Measurements from ENCODE around the gene MACROD2.

The MACROD2 gene

GRCh38 chr20:14801591-14802325, 806.4 kb downstream of the MACROD2 start:
- Histone ChIP-seq H3K4me1 (ENCODE audit: insufficient read depth, low read length) (peaks cover 2% of the 10 kb centered on the region), H3K36me3 (ENCODE audit: insufficient read depth, low read length) (no peaks in the 10 kb centered on the region), H3K9me3 (ENCODE audit: low read length) (no peaks in the 10 kb centered on the region), H2AFZ (ENCODE audit: low read depth, low read length) (no peak overlapping the region), H3K27me3 (ENCODE audit: insufficient read depth, low read length) (no peaks in the 10 kb centered on the region), H3K4me3 (ENCODE audit: low read length) (no peak overlapping the region)

DNA sequence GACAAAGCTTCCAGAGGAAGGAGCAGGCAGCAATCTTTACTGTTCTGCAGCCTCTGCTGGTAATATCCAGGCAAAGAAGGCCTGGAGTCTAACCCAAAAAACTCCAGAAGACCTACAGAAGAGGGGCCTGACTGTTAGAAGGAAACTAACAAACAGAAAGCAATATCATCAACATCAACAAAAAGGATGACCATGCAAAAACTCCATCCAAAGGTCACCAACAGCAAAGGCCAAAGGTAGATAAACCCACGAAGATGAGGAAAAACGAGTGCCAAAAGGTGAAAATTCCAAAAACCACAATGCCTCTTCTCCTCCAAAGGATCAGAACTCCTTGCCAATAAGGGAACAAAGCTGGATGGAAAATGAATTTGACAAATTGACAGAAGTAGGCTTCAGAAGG, 811.9 kb downstream of the MACROD2 start:
- H3K36me3 ChIP-seq (ENCODE audit: insufficient read depth, low read length) = no peaks in the 10 kb centered on the region
- H3K4me1 ChIP-seq (ENCODE audit: insufficient read depth, low read length) = no peaks in the 10 kb centered on the region
- H3K9me3 ChIP-seq (ENCODE audit: low read length) = peaks cover 2% of the 10 kb centered on the region
- H3K4me3 ChIP-seq (ENCODE audit: low read length) = no peak overlapping the region
- no peak overlapping the region for H2AFZ ChIP-seq (ENCODE audit: low read depth, low read length)
- no peaks in the 10 kb centered on the region for H3K27me3 ChIP-seq (ENCODE audit: insufficient read depth, low read length)

- no peak overlapping the region for H3K4me3 ChIP-seq (ENCODE audit: low read length)
Observed at GRCh38 chr20:14815340-14815739, 820.0 kb downstream of the MACROD2 start.

DNA sequence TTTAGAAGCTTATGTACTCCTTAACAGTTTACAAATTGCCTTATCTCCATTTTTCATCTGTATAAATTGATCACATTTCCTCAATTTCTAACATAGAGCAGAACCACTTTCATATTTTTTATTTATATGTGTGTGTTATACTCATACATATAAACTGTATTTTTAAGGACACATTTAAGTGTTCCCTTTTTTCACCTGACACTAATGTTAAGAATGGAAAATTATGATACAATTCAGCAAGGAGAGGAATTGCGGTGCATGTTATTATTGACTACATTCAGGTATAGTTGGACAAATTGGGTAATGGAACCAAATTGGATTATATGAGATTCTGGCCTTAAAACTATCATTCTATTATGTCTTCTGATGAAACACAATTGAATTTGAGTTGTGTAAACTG, 821.2 kb downstream of the MACROD2 start:
- H3K27me3 ChIP-seq (ENCODE audit: insufficient read depth, low read length) = no peaks in the 10 kb centered on the region
- H3K4me1 ChIP-seq (ENCODE audit: insufficient read depth, low read length) = no peaks in the 10 kb centered on the region
- H3K4me3 ChIP-seq (ENCODE audit: low read length) = no peak overlapping the region

More at GRCh38 chr20:14815340-14815739, 820.0 kb downstream of the MACROD2 start:
- H3K27me3 ChIP-seq (ENCODE audit: insufficient read depth, low read length) = no peaks in the 10 kb centered on the region
- H3K36me3 ChIP-seq (ENCODE audit: insufficient read depth, low read length) = no peaks in the 10 kb centered on the region
- H3K4me1 ChIP-seq (ENCODE audit: insufficient read depth, low read length) = no peaks in the 10 kb centered on the region
- no peak overlapping the region for H2AFZ ChIP-seq (ENCODE audit: low read depth, low read length)
- peaks cover 2% of the 10 kb centered on the region for H3K9me3 ChIP-seq (ENCODE audit: low read length)

GRCh38 chr20:14817101-14817500, 821.8 kb downstream of the MACROD2 start:
- H3K9me3 ChIP-seq (ENCODE audit: low read length) = peaks cover 2% of the 10 kb centered on the region

More for the DNA sequence above, 821.2 kb downstream of the MACROD2 start:
- Histone ChIP-seq H3K36me3 (ENCODE audit: insufficient read depth, low read length) (no peaks in the 10 kb centered on the region), H2AFZ (ENCODE audit: low read depth, low read length) (no peak overlapping the region), H3K9me3 (ENCODE audit: low read length) (peaks cover 2% of the 10 kb centered on the region)

DNA sequence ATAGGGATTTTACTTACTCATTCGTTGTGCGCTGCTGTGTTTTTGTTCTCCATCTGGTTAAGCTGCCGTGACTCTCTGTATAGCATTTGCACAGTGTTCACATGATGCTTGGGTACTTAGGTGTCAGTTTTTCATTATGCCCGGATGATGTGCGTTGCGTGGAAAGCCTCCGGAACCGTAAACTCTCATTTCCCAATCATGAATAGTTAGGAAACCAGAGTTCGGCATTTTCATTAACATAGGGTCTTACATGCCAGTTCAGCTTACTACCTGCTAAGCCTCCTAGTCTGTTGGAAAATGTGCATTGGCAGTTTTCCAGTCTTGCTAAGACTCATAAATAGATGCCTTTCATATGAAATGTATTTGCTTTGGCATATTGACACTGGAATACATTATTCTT, 825.5 kb downstream of the MACROD2 start:
- no peaks in the 10 kb centered on the region for H3K36me3 ChIP-seq (ENCODE audit: insufficient read depth, low read length)
- peaks cover 15% of the 10 kb centered on the region for H3K4me1 ChIP-seq (ENCODE audit: insufficient read depth, low read length)
- no peak overlapping the region for H2AFZ ChIP-seq (ENCODE audit: low read depth, low read length)
- H3K9me3 ChIP-seq (ENCODE audit: low read length) = no peaks in the 10 kb centered on the region
- no peak overlapping the region for H3K4me3 ChIP-seq (ENCODE audit: low read length)
- H3K27me3 ChIP-seq (ENCODE audit: insufficient read depth, low read length) = no peaks in the 10 kb centered on the region

More at GRCh38 chr20:14817101-14817500, 821.8 kb downstream of the MACROD2 start:
- H3K36me3 ChIP-seq (ENCODE audit: insufficient read depth, low read length) = no peaks in the 10 kb centered on the region
- no peak overlapping the region for H2AFZ ChIP-seq (ENCODE audit: low read depth, low read length)
- H3K4me1 ChIP-seq (ENCODE audit: insufficient read depth, low read length) = no peaks in the 10 kb centered on the region
- H3K27me3 ChIP-seq (ENCODE audit: insufficient read depth, low read length) = no peaks in the 10 kb centered on the region
- H3K4me3 ChIP-seq (ENCODE audit: low read length) = no peak overlapping the region

DNA sequence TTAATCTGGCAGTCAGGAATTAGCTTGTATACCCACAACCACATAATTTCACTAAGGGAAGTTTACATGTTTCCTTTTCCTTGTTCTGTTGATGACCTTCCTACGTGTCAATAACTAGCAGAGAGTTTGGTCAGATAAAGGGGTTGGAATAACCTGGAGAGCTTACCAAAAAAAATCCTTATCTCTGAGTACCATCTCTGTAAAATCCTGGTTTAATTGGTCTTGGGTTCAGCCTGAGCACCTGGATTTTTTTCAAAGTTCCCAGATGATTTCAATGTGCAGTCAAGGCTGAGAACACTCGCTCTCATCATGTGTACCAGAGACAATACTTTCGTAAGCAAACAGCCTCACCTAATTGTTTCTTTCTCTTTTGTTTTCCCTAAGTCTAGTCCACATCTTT, 825.9 kb downstream of the MACROD2 start:
- Histone ChIP-seq H3K4me1 (ENCODE audit: insufficient read depth, low read length) (peaks cover 15% of the 10 kb centered on the region), H2AFZ (ENCODE audit: low read depth, low read length) (no peak overlapping the region), H3K4me3 (ENCODE audit: low read length) (no peak overlapping the region), H3K9me3 (ENCODE audit: low read length) (no peaks in the 10 kb centered on the region), H3K27me3 (ENCODE audit: insufficient read depth, low read length) (no peaks in the 10 kb centered on the region), H3K36me3 (ENCODE audit: insufficient read depth, low read length) (no peaks in the 10 kb centered on the region)

DNA sequence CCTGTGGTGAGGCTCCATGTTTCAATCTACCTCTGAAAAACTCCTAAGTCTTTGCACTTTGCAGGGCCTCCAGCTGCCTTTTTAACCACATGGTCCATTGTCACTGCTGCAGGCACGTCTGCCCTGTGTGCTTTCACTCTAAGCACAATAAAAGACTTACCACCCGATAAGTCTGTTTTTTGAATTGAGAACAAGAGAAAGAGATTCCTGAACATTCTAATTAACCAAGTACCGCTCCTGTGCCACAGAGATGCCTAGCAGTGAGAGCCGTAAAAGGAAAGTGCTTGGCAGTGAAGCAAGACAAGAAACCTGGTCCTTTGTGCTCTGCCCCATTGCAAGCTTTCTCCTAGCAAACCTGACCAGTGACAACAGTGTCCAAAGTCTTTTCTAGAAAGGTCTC, 829.7 kb downstream of the MACROD2 start:
- no peaks in the 10 kb centered on the region for H3K27me3 ChIP-seq (ENCODE audit: insufficient read depth, low read length)
- peak overlapping the region; percentile 20 for H2AFZ ChIP-seq (ENCODE audit: low read depth, low read length)
- H3K4me3 ChIP-seq (ENCODE audit: low read length) = no peak overlapping the region
- H3K4me1 ChIP-seq (ENCODE audit: insufficient read depth, low read length) = peaks cover 26% of the 10 kb centered on the region
- H3K9me3 ChIP-seq (ENCODE audit: low read length) = no peaks in the 10 kb centered on the region
- H3K36me3 ChIP-seq (ENCODE audit: insufficient read depth, low read length) = no peaks in the 10 kb centered on the region

- Histone ChIP-seq H3K4me3 (ENCODE audit: low read length) (no peak overlapping the region), H3K36me3 (ENCODE audit: insufficient read depth, low read length) (no peaks in the 10 kb centered on the region), H3K27me3 (ENCODE audit: insufficient read depth, low read length) (no peaks in the 10 kb centered on the region), H2AFZ (ENCODE audit: low read depth, low read length) (no peak overlapping the region), H3K9me3 (ENCODE audit: low read length) (no peaks in the 10 kb centered on the region), H3K4me1 (ENCODE audit: insufficient read depth, low read length) (peaks cover 26% of the 10 kb centered on the region)
Observed at GRCh38 chr20:14826543-14827313, 831.4 kb downstream of the MACROD2 start.

- Histone ChIP-seq H3K4me3 (ENCODE audit: low read length) (no peak overlapping the region), H2AFZ (ENCODE audit: low read depth, low read length) (no peak overlapping the region), H3K36me3 (ENCODE audit: insufficient read depth, low read length) (no peaks in the 10 kb centered on the region), H3K9me3 (ENCODE audit: low read length) (no peaks in the 10 kb centered on the region), H3K4me1 (ENCODE audit: insufficient read depth, low read length) (peaks cover 26% of the 10 kb centered on the region), H3K27me3 (ENCODE audit: insufficient read depth, low read length) (no peaks in the 10 kb centered on the region)
Observed at GRCh38 chr20:14828459-14828858, 833.1 kb downstream of the MACROD2 start.

DNA sequence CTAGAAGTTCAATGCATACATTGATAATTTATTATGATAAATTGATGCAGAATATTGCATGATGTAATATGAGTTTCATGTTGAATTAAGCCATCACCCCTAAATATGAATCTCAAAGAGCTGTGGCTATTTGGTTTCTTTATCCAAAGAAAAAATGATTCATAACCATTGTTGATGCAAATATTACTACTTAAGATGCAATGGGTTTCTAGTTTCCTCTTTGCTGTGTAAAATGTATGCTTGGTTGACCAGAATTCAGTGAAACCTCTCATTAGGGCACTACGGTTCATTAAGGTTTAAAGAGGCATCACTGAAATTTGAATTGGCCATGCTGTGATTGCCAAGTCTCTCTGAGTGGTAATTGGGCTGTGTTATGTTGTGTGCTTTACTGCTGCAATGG, 834.6 kb downstream of the MACROD2 start:
- Histone ChIP-seq H3K4me3 (ENCODE audit: low read length) (no peak overlapping the region), H2AFZ (ENCODE audit: low read depth, low read length) (no peak overlapping the region), H3K36me3 (ENCODE audit: insufficient read depth, low read length) (no peaks in the 10 kb centered on the region), H3K9me3 (ENCODE audit: low read length) (no peaks in the 10 kb centered on the region), H3K4me1 (ENCODE audit: insufficient read depth, low read length) (peaks cover 19% of the 10 kb centered on the region), H3K27me3 (ENCODE audit: insufficient read depth, low read length) (no peaks in the 10 kb centered on the region)

GRCh38 chr20:14830466-14830865, 835.1 kb downstream of the MACROD2 start:
- no peaks in the 10 kb centered on the region for H3K36me3 ChIP-seq (ENCODE audit: insufficient read depth, low read length)
- H2AFZ ChIP-seq (ENCODE audit: low read depth, low read length) = no peak overlapping the region
- H3K4me3 ChIP-seq (ENCODE audit: low read length) = no peak overlapping the region
- peaks cover 14% of the 10 kb centered on the region for H3K4me1 ChIP-seq (ENCODE audit: insufficient read depth, low read length)
- H3K27me3 ChIP-seq (ENCODE audit: insufficient read depth, low read length) = no peaks in the 10 kb centered on the region
- H3K9me3 ChIP-seq (ENCODE audit: low read length) = no peaks in the 10 kb centered on the region

DNA sequence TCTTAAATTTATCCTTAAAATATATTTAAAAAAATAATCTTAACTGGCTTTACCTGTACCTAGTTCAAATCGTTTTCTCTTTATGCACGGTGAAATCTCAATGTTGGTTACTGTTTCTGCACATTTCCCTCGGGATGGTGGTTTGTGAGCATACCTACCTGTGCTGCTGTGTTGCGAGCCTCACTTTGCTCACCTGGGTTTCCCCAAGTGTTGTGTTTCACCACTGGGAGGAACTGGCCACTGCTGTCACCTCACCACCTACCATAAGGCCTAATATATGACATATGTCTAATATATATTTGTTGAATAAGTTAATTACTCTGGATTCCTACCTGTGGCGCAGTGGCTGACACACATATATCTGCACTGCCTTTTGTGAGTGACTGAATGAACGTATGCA, 835.6 kb downstream of the MACROD2 start:
- no peaks in the 10 kb centered on the region for H3K9me3 ChIP-seq (ENCODE audit: low read length)
- no peak overlapping the region for H2AFZ ChIP-seq (ENCODE audit: low read depth, low read length)
- no peak overlapping the region for H3K4me3 ChIP-seq (ENCODE audit: low read length)
- peaks cover 11% of the 10 kb centered on the region for H3K4me1 ChIP-seq (ENCODE audit: insufficient read depth, low read length)
- no peaks in the 10 kb centered on the region for H3K27me3 ChIP-seq (ENCODE audit: insufficient read depth, low read length)
- no peaks in the 10 kb centered on the region for H3K36me3 ChIP-seq (ENCODE audit: insufficient read depth, low read length)
